ENCODE measurements around the gene PROC.

Gene PROC

DNA sequence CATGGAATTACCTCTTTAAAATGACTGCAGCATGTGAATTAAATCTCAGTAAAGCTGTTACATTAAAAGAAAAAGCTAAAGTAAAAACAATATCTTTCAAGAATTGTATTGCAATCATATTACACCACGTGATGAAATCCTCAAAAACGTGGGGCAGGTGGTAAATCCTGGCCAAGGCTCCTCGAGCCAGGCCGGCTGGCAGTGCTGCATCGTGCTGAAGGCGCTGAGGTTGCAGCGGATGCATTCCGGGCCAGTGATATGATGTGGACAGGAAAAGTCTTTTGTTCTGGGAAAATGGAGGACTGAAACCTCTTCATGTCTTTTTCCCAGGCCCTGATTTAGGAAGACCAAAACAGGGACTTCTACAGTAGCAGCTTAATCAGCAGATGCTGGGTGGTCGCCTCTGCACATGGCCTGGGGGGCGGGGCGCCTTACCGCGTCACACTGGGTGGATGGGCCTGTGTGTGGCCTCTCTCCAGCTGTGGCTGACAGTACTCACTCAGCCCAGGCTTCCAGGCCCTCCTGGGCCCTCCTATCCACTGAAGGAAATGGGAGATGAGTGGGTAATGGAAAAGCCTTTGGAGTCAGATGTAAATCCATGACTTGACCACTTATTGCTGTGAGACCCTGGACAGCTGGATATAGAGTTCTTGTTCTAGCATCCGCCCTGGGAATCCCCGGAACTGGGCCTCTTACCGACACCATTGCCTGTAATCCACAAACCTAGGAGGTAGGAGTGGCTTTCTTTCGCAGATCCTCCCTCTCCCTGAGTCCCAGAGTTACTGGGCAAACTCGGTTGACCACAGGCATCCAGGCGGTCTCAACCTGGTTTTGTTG lies 45.1 kb downstream of the PROC start:
- DNase-seq, result no peak

GRCh38 chr2:127464470-127465257 lies 46.4 kb downstream of the PROC start:
- DNase-seq, result no peak

DNA sequence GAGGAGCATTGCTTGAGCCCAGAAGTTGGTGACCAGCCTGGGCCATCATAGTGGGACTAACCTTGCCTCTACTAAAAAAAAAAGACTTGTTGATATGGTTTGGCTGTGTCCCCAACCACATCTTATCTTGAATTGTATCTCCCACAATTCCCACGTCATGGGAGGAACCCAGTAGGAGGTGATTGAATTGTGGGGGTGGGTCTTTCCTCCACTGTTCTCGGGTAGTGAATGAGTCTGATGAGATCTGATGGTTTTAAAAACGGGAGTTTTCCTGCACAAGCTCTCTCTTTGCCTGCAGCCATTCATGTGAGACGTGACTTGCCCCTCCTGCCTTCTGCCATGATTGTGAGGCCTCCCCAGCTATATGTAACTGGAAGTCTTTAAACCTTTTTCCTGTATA lies 47.0 kb downstream of the PROC start:
- DNase-seq, result no peak

- DNase-seq, result no peak
Observed at GRCh38 chr2:127469051-127469450, 50.8 kb downstream of the PROC start.

DNA sequence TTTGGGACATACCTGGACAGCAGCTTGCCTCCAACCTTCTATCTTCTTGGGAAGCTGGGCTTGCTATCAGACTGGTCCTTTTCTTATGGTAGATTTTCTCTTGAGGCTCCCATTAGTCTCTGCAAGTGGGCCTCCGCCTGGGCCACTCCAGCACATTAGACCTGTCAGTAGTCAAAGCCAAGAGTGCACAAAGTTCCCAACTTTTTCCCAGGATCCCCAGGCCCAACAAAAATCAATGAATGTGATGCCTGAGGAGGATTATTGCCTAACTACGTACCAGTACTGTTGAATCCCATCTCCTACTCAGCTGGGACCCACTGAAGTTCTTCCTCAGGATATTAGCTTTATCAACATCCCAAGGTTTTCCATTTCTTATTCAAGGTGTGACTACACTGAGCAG lies 51.7 kb downstream of the PROC start:
- DNase-seq, result no peak

GRCh38 chr2:127471286-127471988 lies 53.2 kb downstream of the PROC start:
- DNase-seq, result no peak

DNA sequence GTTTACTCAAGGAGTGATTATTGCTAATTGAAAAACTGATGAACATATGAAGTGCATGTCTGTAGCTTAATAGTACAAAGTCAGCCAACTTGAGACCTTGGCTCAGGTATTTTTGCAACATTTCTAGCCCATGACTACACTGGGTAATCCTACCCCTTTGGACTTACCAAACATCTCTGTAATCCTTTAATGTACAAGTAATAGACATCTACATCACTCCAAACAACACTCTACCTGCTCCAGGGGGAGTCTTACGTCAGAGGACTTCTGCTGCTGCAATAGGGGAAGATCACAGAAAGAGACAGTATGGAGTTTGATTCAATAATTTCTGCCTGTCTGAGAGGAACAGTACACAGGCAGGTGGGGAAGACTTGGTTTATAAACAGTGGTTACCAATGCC lies 54.0 kb downstream of the PROC start:
- DNase-seq, result no peak

- no peak for DNase-seq
Observed at GRCh38 chr2:127475788-127476187, 57.6 kb downstream of the PROC start.
